Uterus (tissue), 4 donors: ENCODE measurements around the gene PLA2G3. TPM values are rescaled to one million over a fixed set of nuclear protein-coding genes. Genes with fewer than 3 reads are reported as not detected.

Source experiments
- DNase-seq, 2 donors: peaks; one replicate each; pipeline ENCODE4 v3.0.0-alpha.2; 2019 to 2020
- H3K27ac ChIP-seq, 2 donors: fragments of 200-600 bp; sonication (generic); 1 replicate in 1 of 2; 2 replicates in 1 of 2; pipeline ENCODE4 v1.5.1; 2016 to 2018
- H3K27me3 ChIP-seq, 2 donors: fragments of 200-600 bp; sonication (generic); one replicate each; pipeline ENCODE4 v1.5.1; 2018 to 2019; ENCODE audit warnings: control low read depth in 1 of 2
- H3K36me3 ChIP-seq, 2 donors: fragments of 200-600 bp; sonication (generic); one replicate each; pipeline ENCODE4 v1.5.1; 2019; ENCODE audit warnings: control low read depth in 1 of 2
- H3K4me1 ChIP-seq, 2 donors: fragments of 200-600 bp; sonication (generic); one replicate each; pipeline ENCODE4 v1.5.1; 2018 to 2019; ENCODE audit warnings: control low read depth in 1 of 2
- H3K4me3 ChIP-seq, 2 donors: fragments of 200-600 bp; sonication (generic); 1 replicate in 1 of 2; 2 replicates in 1 of 2; pipeline ENCODE4 v1.5.1; 2018 to 2019; ENCODE audit warnings: mild to moderate bottlenecking in 1 of 2
- H3K9me3 ChIP-seq, 2 donors: fragments of 200-600 bp; sonication (generic); one replicate each; pipeline ENCODE4 v1.5.1; 2019; ENCODE audit warnings: control low read depth in 1 of 2
- CTCF ChIP-seq, 4 experiments: fragments of 200-600 bp in 2 of 4; fragments of 450-650 bp in 2 of 4; sonication (generic) in 2 of 4; IDR thresholded peaks; one replicate each; pipeline ENCODE4 v1.5.1; 2016 to 2019; ENCODE audit warnings: antibody characterized with exemption in 4 of 4, mild to moderate bottlenecking in 2 of 4, moderate library complexity in 1 of 4
- POLR2A ChIP-seq, 2 donors: fragments of 450-650 bp; IDR thresholded peaks; one replicate each; pipeline ENCODE4 v1.6.1; 2016; ENCODE audit warnings: antibody characterized with exemption in 2 of 2, mild to moderate bottlenecking in 1 of 2, moderate library complexity in 1 of 2
- intact Hi-C: fragments of 100-400 bp; cut with DNase I; formaldehyde crosslinking; loops from one replicate; pipeline ENCODE4 v1.15.1; 2023; ENCODE audit warnings: low total_unique reads
- total RNA-seq, 4 donors: library from RNA; depleted of rRNA in 3 of 4; stranded (reverse); fragments of >200 nt in 3 of 4; gene quantifications; one replicate each; pipeline versions ENCODE4 v1.1.0 to v1.2.4, GENCODE V29; 2014 to 2023
- donor health status: DM: yes; HTN: yes; CAD: no.

PLA2G3 gene
- total RNA-seq, 4 donors from 2014 or later: not detected

DNA sequence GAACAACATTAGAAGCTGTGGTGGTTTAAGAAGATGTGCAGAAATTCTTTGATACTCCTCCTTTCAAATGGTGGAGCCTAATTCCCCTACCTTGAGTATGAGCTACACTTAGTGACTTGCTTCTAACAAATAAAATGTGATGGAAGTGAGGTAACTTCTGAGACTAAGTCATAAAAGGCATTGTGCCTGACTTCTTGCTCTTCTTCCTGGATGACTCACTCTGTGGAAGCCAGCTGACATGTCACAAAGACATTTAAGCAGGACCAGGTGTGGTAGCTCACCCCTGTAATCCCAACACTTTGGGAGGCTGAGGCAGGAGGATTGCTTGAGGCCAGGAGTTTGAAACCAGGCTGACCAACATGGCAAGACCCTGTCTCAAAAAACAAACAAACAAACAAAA lies 3.9 kb upstream of the PLA2G3 start:
- intact Hi-C loops: no loop called here
- Histone ChIP-seq H3K27ac (no peak overlapping the region), H3K36me3 (no peaks in the 10 kb centered on the region), H3K27me3 (no peaks in the 10 kb centered on the region), H3K4me1 (no peaks in the 10 kb centered on the region), H3K4me3 (no peak overlapping the region), H3K9me3 (no peaks in the 10 kb centered on the region)
- DNase-seq: no peak
- TF ChIP-seq CTCF (IDR thresholded peaks at IDR 0.05) (no peak), POLR2A (IDR thresholded peaks at IDR 0.05) (no peak)

- Histone ChIP-seq H3K4me1 (no peaks in the 10 kb centered on the region), H3K27ac (no peak overlapping the region), H3K4me3 (no peak overlapping the region), H3K36me3 (no peaks in the 10 kb centered on the region), H3K9me3 (no peaks in the 10 kb centered on the region), H3K27me3 (no peaks in the 10 kb centered on the region)
- TF ChIP-seq CTCF (IDR thresholded peaks at IDR 0.05) (no peak), POLR2A (IDR thresholded peaks at IDR 0.05) (no peak)
- intact Hi-C loops: no loop called here
- DNase-seq: no peak
Observed at GRCh38 chr22:31143537-31143936, 3.2 kb upstream of the PLA2G3 start.

DNA sequence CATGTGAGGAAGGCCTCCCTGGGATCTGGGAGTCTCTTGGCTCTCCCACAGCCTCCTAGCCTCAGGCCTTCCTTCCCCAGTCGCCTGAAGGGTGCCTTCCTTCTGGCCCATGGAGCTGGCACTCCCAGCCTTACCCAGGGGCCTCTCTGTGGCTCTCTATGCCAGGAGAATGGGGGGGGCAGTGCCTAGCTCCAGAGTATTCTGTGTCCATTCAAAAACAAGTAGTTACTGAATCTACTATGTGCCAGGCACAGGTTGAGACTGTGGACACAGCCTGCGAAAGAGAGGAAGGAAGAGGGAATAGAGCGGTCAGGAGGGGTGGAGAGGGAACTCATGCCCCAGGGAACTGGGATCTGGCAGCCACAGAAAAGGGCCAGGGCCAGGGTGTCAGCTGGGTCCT lies 2.7 kb upstream of the PLA2G3 start:
- DNase-seq: no peak

DNA sequence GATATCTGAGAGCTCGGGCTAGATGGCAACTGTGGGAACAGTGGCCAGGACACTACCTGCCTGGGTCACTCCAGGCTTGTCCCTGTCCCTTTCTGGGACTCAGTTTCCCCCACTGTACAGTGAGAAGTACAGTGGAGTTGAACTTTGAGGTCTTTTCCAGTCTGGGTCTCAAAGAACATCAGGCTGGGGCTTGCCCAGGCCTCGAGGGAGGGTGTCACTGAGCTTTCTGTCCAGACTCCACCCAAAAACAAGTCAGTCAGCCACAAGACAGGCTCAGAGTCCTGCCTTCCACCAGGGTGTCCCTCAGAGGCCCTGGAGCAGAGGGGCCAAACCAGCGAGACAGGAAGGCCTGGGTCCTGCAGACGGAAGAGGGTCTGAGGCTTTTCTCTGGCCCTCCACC lies 2.0 kb upstream of the PLA2G3 start:
- no peak for DNase-seq
- Histone ChIP-seq H3K4me1 (no peaks in the 10 kb centered on the region), H3K36me3 (no peaks in the 10 kb centered on the region), H3K9me3 (no peaks in the 10 kb centered on the region), H3K27ac (no peak overlapping the region), H3K27me3 (no peaks in the 10 kb centered on the region), H3K4me3 (no peak overlapping the region)
- TF ChIP-seq CTCF (IDR thresholded peaks at IDR 0.05) (no peak), POLR2A (IDR thresholded peaks at IDR 0.05) (no peak)
- intact Hi-C loops: no loop called here

More for the DNA sequence above, 2.7 kb upstream of the PLA2G3 start:
- Histone ChIP-seq H3K4me1 (no peaks in the 10 kb centered on the region), H3K36me3 (no peaks in the 10 kb centered on the region), H3K27me3 (no peaks in the 10 kb centered on the region), H3K4me3 (no peak overlapping the region), H3K9me3 (no peaks in the 10 kb centered on the region), H3K27ac (no peak overlapping the region)
- TF ChIP-seq POLR2A (IDR thresholded peaks at IDR 0.05): no peak
- no peak for TF ChIP-seq CTCF (IDR thresholded peaks at IDR 0.05)
- intact Hi-C loops: no loop called here

GRCh38 chr22:31141551-31141950 lies 1.2 kb upstream of the PLA2G3 start:
- Histone ChIP-seq H3K36me3 (no peaks in the 10 kb centered on the region), H3K27ac (no peak overlapping the region), H3K27me3 (no peaks in the 10 kb centered on the region), H3K9me3 (no peaks in the 10 kb centered on the region), H3K4me1 (no peaks in the 10 kb centered on the region), H3K4me3 (no peak overlapping the region)
- no peak for DNase-seq
- intact Hi-C loops: no loop called here
- no peak for TF ChIP-seq POLR2A (IDR thresholded peaks at IDR 0.05)
- no peak for TF ChIP-seq CTCF (IDR thresholded peaks at IDR 0.05)
